SU-DHL-6 (cell line): Measurements from ENCODE around the gene RARA.
A peak's percentile ranks its signal among the peaks of the same experiment; 100 is the strongest.

Experiments
- H2AFZ ChIP-seq: fragments of 200-600 bp; sonication (generic); 2 replicates; pipeline ENCODE4 v1.6.1; 2014; ENCODE audit warnings: low read depth, mild to moderate bottlenecking, moderate library complexity, mixed read lengths, antibody characterized with exemption, low read length; ENCODE audit not compliant: severe bottlenecking
- H3F3A ChIP-seq: fragments of 200-600 bp; shearing (Covaris generic); 2 replicates; pipeline ENCODE4 v1.6.0; 2016; ENCODE audit warnings: antibody characterized with exemption, mild to moderate bottlenecking; ENCODE audit not compliant: insufficient read depth
- H3K27ac ChIP-seq: fragments of 200-600 bp; sonication (generic); 2 replicates; pipeline ENCODE4 v1.5.1; 2016; ENCODE audit warnings: low read depth, mild to moderate bottlenecking, low read length, moderate library complexity, mixed read lengths
- H3K27me3 ChIP-seq: fragments of 200-600 bp; sonication (generic), shearing (Covaris generic); 2 replicates; pipeline ENCODE4 v1.6.0; 2014; ENCODE audit warnings: mild to moderate bottlenecking, low read length
- H3K36me3 ChIP-seq: fragments of 200-600 bp; sonication (generic); 2 replicates; pipeline ENCODE4 v1.6.1; 2014; ENCODE audit warnings: mild to moderate bottlenecking, low read length, mixed read lengths
- H3K4me2 ChIP-seq: fragments of 300-600, 200-600 bp; shearing (Covaris generic), sonication (generic); 2 replicates; pipeline ENCODE4 v1.6.0; 2014; ENCODE audit warnings: low read length, low read depth, mild to moderate bottlenecking; ENCODE audit not compliant: poor library complexity, severe bottlenecking
- H3K4me3 ChIP-seq: fragments of 200-600 bp; sonication (generic); 2 replicates; pipeline ENCODE4 v1.5.1; 2014; ENCODE audit warnings: antibody characterized with exemption, low read length, mild to moderate bottlenecking, mixed read lengths; ENCODE audit not compliant: insufficient read depth, poor library complexity, severe bottlenecking
- H3K79me2 ChIP-seq: fragments of 200-600 bp; sonication (generic); 2 replicates; pipeline ENCODE4 v1.6.1; 2014; ENCODE audit warnings: mild to moderate bottlenecking, low read length, moderate library complexity; ENCODE audit not compliant: insufficient read depth
- H3K9ac ChIP-seq: fragments of 200-600 bp; sonication (generic); 2 replicates; pipeline ENCODE4 v1.7.0; 2014; ENCODE audit warnings: mild to moderate bottlenecking, low read length
- H3K9me2 ChIP-seq: fragments of 200-600 bp; sonication (generic); replicated peaks from 2 replicates; pipeline ENCODE4 v1.6.1; 2014; ENCODE audit warnings: low read length; ENCODE audit not compliant: insufficient read depth
- H3K9me3 ChIP-seq: fragments of 200-600 bp; sonication (generic); 2 replicates; pipeline ENCODE4 v1.6.1; 2014; ENCODE audit warnings: low read length, mixed read lengths; ENCODE audit not compliant: insufficient read depth
- H4K20me1 ChIP-seq: fragments of 200-600 bp; sonication (generic); 2 replicates; pipeline ENCODE4 v1.6.1; 2014; ENCODE audit warnings: low read depth, mild to moderate bottlenecking, antibody characterized with exemption, low read length, moderate library complexity, mixed read lengths
- CTCF ChIP-seq: fragments of 200-600 bp; sonication (generic); IDR thresholded peaks from one replicate; pipeline ENCODE4 v1.5.1; 2017; ENCODE audit warnings: antibody characterized with exemption, mild to moderate bottlenecking, low read length, moderate library complexity; ENCODE audit not compliant: insufficient read depth, poor library complexity, severe bottlenecking
- EZH2phosphoT487 ChIP-seq: fragments of 200-600 bp; sonication (generic), shearing (Covaris generic); conservative IDR thresholded peaks from 2 replicates; pipeline ENCODE4 v1.6.1; 2018; ENCODE audit warnings: mild to moderate bottlenecking, antibody characterized with exemption, low read length, moderate library complexity, mixed read lengths

The RARA gene

GRCh38 chr17:40355123-40355803, 46.3 kb downstream of the RARA start:
- Histone ChIP-seq H3K27ac (no peak overlapping the region), H3K36me3 (no peaks in the 10 kb centered on the region), H4K20me1 (no peaks in the 10 kb centered on the region), H3F3A (no peaks in the 10 kb centered on the region), H3K79me2 (no peaks in the 10 kb centered on the region), H3K4me2 (no peak overlapping the region), H3K27me3 (no peaks in the 10 kb centered on the region), H3K9me2 (no peaks in the 10 kb centered on the region), H2AFZ (no peak overlapping the region), H3K9me3 (no peaks in the 10 kb centered on the region), H3K9ac (no peak overlapping the region), H3K4me3 (no peak overlapping the region)
- TF ChIP-seq CTCF (peak; percentile 91), EZH2phosphoT487 (no peak)

- H3K27ac ChIP-seq: no peak overlapping the region
- no peaks in the 10 kb centered on the region for H3F3A ChIP-seq
- TF ChIP-seq EZH2phosphoT487 (no peak), CTCF (no peak)
- H3K27me3 ChIP-seq: no peaks in the 10 kb centered on the region
- H3K4me3 ChIP-seq: no peak overlapping the region
- H3K9ac ChIP-seq: no peak overlapping the region
- H4K20me1 ChIP-seq: no peaks in the 10 kb centered on the region
- H3K79me2 ChIP-seq: no peaks in the 10 kb centered on the region
- no peaks in the 10 kb centered on the region for H3K9me3 ChIP-seq
- no peak overlapping the region for H2AFZ ChIP-seq
- H3K36me3 ChIP-seq: no peaks in the 10 kb centered on the region
- no peak overlapping the region for H3K4me2 ChIP-seq
- H3K9me2 ChIP-seq: no peaks in the 10 kb centered on the region
Observed at GRCh38 chr17:40355804-40356758, 47.1 kb downstream of the RARA start.

- Histone ChIP-seq H3K9me3 (no peaks in the 10 kb centered on the region), H3K27ac (no peak overlapping the region), H3K36me3 (no peaks in the 10 kb centered on the region), H3K4me2 (no peak overlapping the region), H3K27me3 (no peaks in the 10 kb centered on the region), H4K20me1 (no peaks in the 10 kb centered on the region; the same call in 1 of the 2 replicates), H2AFZ (no peak overlapping the region), H3F3A (no peaks in the 10 kb centered on the region), H3K79me2 (no peaks in the 10 kb centered on the region), H3K4me3 (no peak overlapping the region), H3K9me2 (no peaks in the 10 kb centered on the region), H3K9ac (no peak overlapping the region)
- TF ChIP-seq EZH2phosphoT487: no peak
- TF ChIP-seq CTCF: no peak
Observed at GRCh38 chr17:40356990-40357881, 48.3 kb downstream of the RARA start.
